ENCODE measurements around the gene SLC35A1. TPM values are rescaled to one million over a fixed set of nuclear protein-coding genes. Genes with fewer than 3 reads are reported as not detected.
A peak's percentile ranks its signal among the peaks of the same experiment; 100 is the strongest.

The SLC35A1 gene
- 20.3 TPM for polyA plus RNA-seq (2013, experiment 1 of 4)
- 17.1 TPM for polyA plus RNA-seq (2013, experiment 2 of 4)
- polyA plus RNA-seq (2013, experiment 3 of 4): 17.8 TPM
- polyA plus RNA-seq (2013, experiment 4 of 4): 17.5 TPM

GRCh38 chr6:87472525-87473418 lies at the start of gene SLC35A1:
Gene SLC35A1, plus strand, starts transcription at chr6:87472974. Its CDS starts 30 bp downstream, at chr6:87473004.
- Histone ChIP-seq H3K9me3 (ENCODE audit: control insufficient read depth, low read length) (no peaks in the 10 kb centered on the region), H3K4me1 (ENCODE audit: control insufficient read depth, insufficient read depth, low read length) (peaks cover 4% of the 10 kb centered on the region), H3K36me3 (ENCODE audit: control insufficient read depth, insufficient read depth, low read length) (no peaks in the 10 kb centered on the region), H3K4me3 (ENCODE audit: insufficient read depth, low read depth, low read length) (peak within 1 kb of the TSS; percentile 99), H3K27me3 (ENCODE audit: control insufficient read depth, insufficient read depth, low read length, poor library complexity, severe bottlenecking) (no peaks in the 10 kb centered on the region), H3K27ac (ENCODE audit: insufficient read depth, low read depth, low read length, poor library complexity, severe bottlenecking) (peak within 1 kb of the TSS; percentile 18)
- WGBS, 2 experiments: 1% methylated on average over 70 of the region's 70 CpGs

GRCh38 chr6:87426789-87427188 lies 46.0 kb upstream of the SLC35A1 start:
- Histone ChIP-seq H3K27me3 (ENCODE audit: control insufficient read depth, insufficient read depth, low read length, poor library complexity, severe bottlenecking) (no peaks in the 10 kb centered on the region), H3K27ac (ENCODE audit: insufficient read depth, low read depth, low read length, poor library complexity, severe bottlenecking) (no peak overlapping the region), H3K9me3 (ENCODE audit: control insufficient read depth, low read length) (no peaks in the 10 kb centered on the region), H3K4me3 (ENCODE audit: insufficient read depth, low read depth, low read length) (no peak overlapping the region), H3K36me3 (ENCODE audit: control insufficient read depth, insufficient read depth, low read length) (no peaks in the 10 kb centered on the region), H3K4me1 (ENCODE audit: control insufficient read depth, insufficient read depth, low read length) (no peaks in the 10 kb centered on the region)
- 98 to 100% methylated on average over 3 of the region's 4 CpGs for WGBS, 2 experiments

GRCh38 chr6:87430499-87430898 lies 42.3 kb upstream of the SLC35A1 start:
- 75 to 84% methylated on average over 3 of the region's 3 CpGs for WGBS, 2 experiments
- no peaks in the 10 kb centered on the region for H3K27me3 ChIP-seq (ENCODE audit: control insufficient read depth, insufficient read depth, low read length, poor library complexity, severe bottlenecking)
- H3K9me3 ChIP-seq (ENCODE audit: control insufficient read depth, low read length): no peaks in the 10 kb centered on the region
- no peak overlapping the region for H3K27ac ChIP-seq (ENCODE audit: insufficient read depth, low read depth, low read length, poor library complexity, severe bottlenecking)
- H3K4me3 ChIP-seq (ENCODE audit: insufficient read depth, low read depth, low read length): no peak overlapping the region
- no peaks in the 10 kb centered on the region for H3K4me1 ChIP-seq (ENCODE audit: control insufficient read depth, insufficient read depth, low read length)
- no peaks in the 10 kb centered on the region for H3K36me3 ChIP-seq (ENCODE audit: control insufficient read depth, insufficient read depth, low read length)

GRCh38 chr6:87431263-87431662 lies 41.5 kb upstream of the SLC35A1 start:
- Histone ChIP-seq H3K27ac (ENCODE audit: insufficient read depth, low read depth, low read length, poor library complexity, severe bottlenecking) (no peak overlapping the region), H3K27me3 (ENCODE audit: control insufficient read depth, insufficient read depth, low read length, poor library complexity, severe bottlenecking) (no peaks in the 10 kb centered on the region), H3K4me3 (ENCODE audit: insufficient read depth, low read depth, low read length) (no peak overlapping the region), H3K36me3 (ENCODE audit: control insufficient read depth, insufficient read depth, low read length) (no peaks in the 10 kb centered on the region), H3K9me3 (ENCODE audit: control insufficient read depth, low read length) (no peaks in the 10 kb centered on the region), H3K4me1 (ENCODE audit: control insufficient read depth, insufficient read depth, low read length) (no peaks in the 10 kb centered on the region)
- 84 to 90% methylated on average over 5 of the region's 5 CpGs for WGBS, 2 experiments

GRCh38 chr6:87436435-87436834 lies 36.3 kb upstream of the SLC35A1 start:
- Histone ChIP-seq H3K27me3 (ENCODE audit: control insufficient read depth, insufficient read depth, low read length, poor library complexity, severe bottlenecking) (no peaks in the 10 kb centered on the region), H3K27ac (ENCODE audit: insufficient read depth, low read depth, low read length, poor library complexity, severe bottlenecking) (no peak overlapping the region), H3K9me3 (ENCODE audit: control insufficient read depth, low read length) (no peaks in the 10 kb centered on the region), H3K4me1 (ENCODE audit: control insufficient read depth, insufficient read depth, low read length) (no peaks in the 10 kb centered on the region), H3K4me3 (ENCODE audit: insufficient read depth, low read depth, low read length) (no peak overlapping the region), H3K36me3 (ENCODE audit: control insufficient read depth, insufficient read depth, low read length) (no peaks in the 10 kb centered on the region)
- WGBS, 2 experiments: 21 to 35% methylated on average over 4 of the region's 4 CpGs

GRCh38 chr6:87441711-87442110 lies 31.1 kb upstream of the SLC35A1 start:
- no peaks in the 10 kb centered on the region for H3K4me1 ChIP-seq (ENCODE audit: control insufficient read depth, insufficient read depth, low read length)
- H3K9me3 ChIP-seq (ENCODE audit: control insufficient read depth, low read length): no peaks in the 10 kb centered on the region
- H3K36me3 ChIP-seq (ENCODE audit: control insufficient read depth, insufficient read depth, low read length): no peaks in the 10 kb centered on the region
- WGBS, 2 experiments: 92 to 94% methylated on average over 5 of the region's 5 CpGs
- no peaks in the 10 kb centered on the region for H3K27me3 ChIP-seq (ENCODE audit: control insufficient read depth, insufficient read depth, low read length, poor library complexity, severe bottlenecking)
- H3K4me3 ChIP-seq (ENCODE audit: insufficient read depth, low read depth, low read length): no peak overlapping the region
- no peak overlapping the region for H3K27ac ChIP-seq (ENCODE audit: insufficient read depth, low read depth, low read length, poor library complexity, severe bottlenecking)

- Histone ChIP-seq H3K4me1 (ENCODE audit: control insufficient read depth, insufficient read depth, low read length) (no peaks in the 10 kb centered on the region), H3K27me3 (ENCODE audit: control insufficient read depth, insufficient read depth, low read length, poor library complexity, severe bottlenecking) (no peaks in the 10 kb centered on the region), H3K27ac (ENCODE audit: insufficient read depth, low read depth, low read length, poor library complexity, severe bottlenecking) (peak overlapping the region; percentile 45), H3K36me3 (ENCODE audit: control insufficient read depth, insufficient read depth, low read length) (no peaks in the 10 kb centered on the region), H3K4me3 (ENCODE audit: insufficient read depth, low read depth, low read length) (no peak overlapping the region), H3K9me3 (ENCODE audit: control insufficient read depth, low read length) (no peaks in the 10 kb centered on the region)
- 89 to 92% methylated on average over 2 of the region's 2 CpGs for WGBS, 2 experiments
These were observed 28.4 kb upstream of the SLC35A1 start for GRCh38 chr6:87444362-87444761.

GRCh38 chr6:87465051-87465450 lies 7.7 kb upstream of the SLC35A1 start:
- Histone ChIP-seq H3K27ac (ENCODE audit: insufficient read depth, low read depth, low read length, poor library complexity, severe bottlenecking) (no peak overlapping the region), H3K4me3 (ENCODE audit: insufficient read depth, low read depth, low read length) (no peak overlapping the region), H3K4me1 (ENCODE audit: control insufficient read depth, insufficient read depth, low read length) (no peaks in the 10 kb centered on the region), H3K36me3 (ENCODE audit: control insufficient read depth, insufficient read depth, low read length) (no peaks in the 10 kb centered on the region), H3K27me3 (ENCODE audit: control insufficient read depth, insufficient read depth, low read length, poor library complexity, severe bottlenecking) (no peaks in the 10 kb centered on the region), H3K9me3 (ENCODE audit: control insufficient read depth, low read length) (no peaks in the 10 kb centered on the region)
- 85 to 93% methylated on average over 2 of the region's 2 CpGs for WGBS, 2 experiments

GRCh38 chr6:87473419-87473903 lies 687 bp downstream of the SLC35A1 start:
- no peaks in the 10 kb centered on the region for H3K27me3 ChIP-seq (ENCODE audit: control insufficient read depth, insufficient read depth, low read length, poor library complexity, severe bottlenecking)
- 8 to 11% methylated on average over 15 of the region's 15 CpGs for WGBS, 2 experiments

GRCh38 chr6:87481931-87482330 lies 9.2 kb downstream of the SLC35A1 start:
- Histone ChIP-seq H3K4me1 (ENCODE audit: control insufficient read depth, insufficient read depth, low read length) (no peaks in the 10 kb centered on the region), H3K27ac (ENCODE audit: insufficient read depth, low read depth, low read length, poor library complexity, severe bottlenecking) (no peak overlapping the region), H3K9me3 (ENCODE audit: control insufficient read depth, low read length) (no peaks in the 10 kb centered on the region), H3K4me3 (ENCODE audit: insufficient read depth, low read depth, low read length) (no peak overlapping the region), H3K36me3 (ENCODE audit: control insufficient read depth, insufficient read depth, low read length) (no peaks in the 10 kb centered on the region), H3K27me3 (ENCODE audit: control insufficient read depth, insufficient read depth, low read length, poor library complexity, severe bottlenecking) (no peaks in the 10 kb centered on the region)
- 77 to 100% methylated on average over 2 of the region's 3 CpGs for WGBS, 2 experiments

More at GRCh38 chr6:87473419-87473903, 687 bp downstream of the SLC35A1 start:
- Histone ChIP-seq H3K27ac (ENCODE audit: insufficient read depth, low read depth, low read length, poor library complexity, severe bottlenecking) (peak overlapping the region; percentile 18), H3K4me1 (ENCODE audit: control insufficient read depth, insufficient read depth, low read length) (peaks cover 4% of the 10 kb centered on the region), H3K9me3 (ENCODE audit: control insufficient read depth, low read length) (no peaks in the 10 kb centered on the region), H3K4me3 (ENCODE audit: insufficient read depth, low read depth, low read length) (peak overlapping the region; percentile 99), H3K36me3 (ENCODE audit: control insufficient read depth, insufficient read depth, low read length) (no peaks in the 10 kb centered on the region)

Data from ectodermal cell (in vitro differentiated cells).